SKM-1 (cell line): ENCODE data around the gene SCARF2.
"Not testable (repeated sequence)": the region's sequence is repeated elsewhere in the genome, so short reads cannot be mapped to it uniquely, and the experiment has no call there.

Source experiments
- DNase-seq: peaks from one replicate; lab custom pipeline; 2025; ENCODE audit not compliant: unreplicated experiment; lab: John Stamatoyannopoulos, UW

The SCARF2 gene

DNA sequence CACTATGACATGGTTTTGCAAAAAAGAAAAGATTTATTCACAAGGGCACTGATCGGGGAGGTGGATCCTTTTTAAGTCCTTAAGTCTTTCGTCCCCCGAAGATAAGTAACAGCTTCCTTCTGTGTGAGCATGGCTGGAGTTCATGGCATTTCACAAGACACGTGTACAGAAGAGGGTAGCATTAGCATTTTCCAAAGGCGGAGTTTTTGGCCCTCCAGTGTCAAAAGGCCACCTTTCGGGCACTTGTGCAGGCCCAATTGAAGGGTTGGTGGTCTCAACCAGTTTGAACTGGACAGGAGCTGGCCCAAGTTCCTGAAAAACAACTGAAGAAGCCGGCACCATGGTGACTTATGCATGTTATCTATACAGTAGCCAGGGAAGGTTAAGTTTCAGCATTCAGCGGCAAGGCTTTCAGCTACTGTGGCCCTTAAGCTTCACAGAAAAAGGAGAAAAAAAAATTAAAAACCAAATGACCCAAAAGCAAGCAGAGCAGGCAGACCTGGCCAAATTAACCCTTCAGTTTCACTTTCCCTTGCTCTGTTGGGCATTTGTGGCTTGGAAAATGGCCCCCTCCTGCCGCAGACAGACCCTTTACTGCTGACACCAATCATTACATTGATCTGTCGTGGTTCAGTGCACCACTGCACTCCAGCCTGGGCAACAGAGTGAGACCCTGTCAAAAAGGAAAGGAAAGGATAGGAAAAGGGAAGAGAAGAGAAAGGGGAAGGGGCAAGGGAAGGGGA is 25.0 kb downstream of the SCARF2 start:
- DNase-seq: no peak

DNA sequence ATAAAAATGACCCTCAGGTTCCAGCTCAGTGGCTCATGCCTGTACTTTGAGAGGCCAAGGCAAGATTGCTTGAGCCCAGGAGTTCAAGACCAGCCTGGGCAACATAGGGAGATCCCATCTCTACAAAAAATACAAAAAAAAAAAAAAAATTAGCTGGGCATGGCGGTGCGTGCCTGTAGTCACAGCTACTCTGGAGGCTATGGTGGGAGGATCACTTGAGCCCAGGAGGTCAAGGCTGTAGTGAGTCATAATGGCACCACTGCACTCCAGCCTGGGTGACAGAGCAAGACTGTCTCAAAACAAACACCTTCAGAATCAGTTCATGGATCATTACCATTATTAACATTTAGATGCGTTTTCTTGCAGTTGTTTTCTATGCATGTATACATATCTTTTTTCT is 28.2 kb downstream of the SCARF2 start:
- DNase-seq: not testable (repeated sequence)

DNA sequence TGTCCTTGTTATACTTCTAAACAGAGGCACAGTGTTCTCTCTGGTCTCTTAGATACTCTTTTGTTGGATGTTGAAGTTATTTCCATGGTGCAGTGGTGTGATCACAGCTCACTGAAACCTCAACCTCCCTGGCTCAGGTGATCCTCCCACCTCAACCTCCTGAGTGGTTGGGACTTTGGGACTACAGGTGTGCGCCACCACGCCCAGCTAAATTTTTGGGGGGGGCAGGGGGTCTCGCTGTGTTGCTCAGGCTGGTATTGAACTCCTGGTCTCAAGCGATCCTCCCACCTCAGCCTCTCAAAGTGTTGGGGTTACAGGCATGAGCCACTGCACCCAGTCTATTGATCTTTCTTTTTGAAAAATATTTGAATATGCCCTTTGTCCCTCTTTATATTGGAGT is 28.7 kb downstream of the SCARF2 start:
- DNase-seq: no peak

DNA sequence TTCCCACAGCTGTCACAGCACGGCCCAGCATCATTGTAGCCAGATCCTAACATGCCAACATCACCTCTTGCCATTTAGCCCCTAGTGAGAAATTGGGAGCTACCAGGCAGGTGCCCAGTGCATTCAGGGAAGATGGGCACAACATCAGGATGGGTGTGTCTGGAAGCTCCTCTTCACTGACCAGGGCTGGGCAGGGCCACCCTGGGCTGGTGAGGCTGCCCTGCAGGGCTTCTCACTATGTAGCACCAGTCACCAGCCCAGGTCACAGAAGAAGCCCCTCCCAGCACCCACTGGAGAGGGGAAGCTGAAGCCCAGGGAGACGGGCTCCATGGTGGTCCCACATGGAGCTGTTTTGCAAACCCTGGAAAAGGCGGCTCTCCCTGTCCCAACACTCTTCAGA is 29.8 kb downstream of the SCARF2 start:
- DNase-seq: no peak

DNA sequence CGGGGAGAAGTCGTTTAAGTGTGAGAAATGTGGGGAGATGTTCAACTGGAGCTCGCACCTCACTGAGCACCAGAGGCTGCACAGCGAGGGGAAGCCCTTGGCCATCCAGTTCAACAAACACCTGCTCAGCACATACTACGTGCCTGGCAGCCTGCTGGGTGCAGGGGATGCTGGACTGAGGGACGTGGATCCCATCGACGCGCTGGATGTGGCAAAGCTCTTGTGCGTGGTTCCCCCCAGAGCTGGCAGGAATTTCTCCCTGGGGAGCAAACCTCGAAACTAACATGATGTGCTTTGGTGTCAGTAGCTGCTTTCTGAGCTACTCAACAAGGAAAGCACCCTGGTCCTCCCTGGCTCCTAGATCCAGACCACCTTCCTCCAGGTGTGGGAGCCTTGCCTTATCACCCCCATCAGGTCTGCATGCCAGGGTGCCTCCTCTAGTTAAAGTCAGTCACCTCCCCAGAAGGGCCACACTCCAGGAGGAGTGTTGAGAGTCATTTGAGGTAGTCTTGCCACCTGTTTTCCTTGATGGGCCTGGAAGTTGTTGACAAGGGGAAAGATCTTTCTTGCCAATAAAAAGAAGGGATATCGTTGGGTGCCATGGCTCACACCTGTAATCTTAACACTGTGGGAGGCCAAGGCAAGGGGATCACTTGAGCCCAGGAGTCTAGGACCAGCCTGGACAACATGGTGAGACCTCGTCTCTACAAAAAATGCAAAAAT is 30.8 kb downstream of the SCARF2 start:
- no peak for DNase-seq

DNA sequence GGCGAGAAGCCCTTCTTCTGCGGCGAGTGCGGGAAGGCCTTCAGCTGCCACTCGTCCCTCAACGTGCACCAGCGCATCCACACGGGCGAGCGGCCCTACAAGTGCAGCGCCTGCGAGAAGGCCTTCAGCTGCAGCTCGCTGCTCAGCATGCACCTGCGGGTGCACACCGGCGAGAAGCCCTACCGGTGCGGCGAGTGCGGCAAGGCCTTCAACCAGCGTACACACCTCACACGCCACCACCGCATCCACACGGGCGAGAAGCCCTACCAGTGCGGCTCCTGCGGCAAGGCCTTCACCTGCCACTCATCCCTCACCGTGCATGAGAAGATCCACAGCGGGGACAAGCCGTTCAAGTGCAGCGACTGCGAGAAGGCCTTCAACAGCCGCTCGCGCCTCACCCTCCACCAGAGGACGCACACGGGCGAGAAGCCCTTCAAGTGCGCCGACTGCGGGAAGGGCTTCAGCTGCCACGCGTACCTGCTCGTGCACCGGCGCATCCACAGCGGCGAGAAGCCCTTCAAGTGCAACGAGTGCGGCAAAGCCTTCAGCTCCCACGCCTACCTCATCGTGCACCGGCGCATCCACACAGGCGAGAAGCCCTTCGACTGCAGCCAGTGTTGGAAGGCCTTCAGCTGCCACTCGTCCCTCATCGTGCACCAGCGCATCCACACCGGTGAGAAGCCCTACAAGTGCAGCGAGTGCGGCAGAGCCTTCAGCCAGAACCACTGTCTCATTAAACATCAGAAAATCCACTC is 31.5 kb downstream of the SCARF2 start:
- DNase-seq: no peak

DNA sequence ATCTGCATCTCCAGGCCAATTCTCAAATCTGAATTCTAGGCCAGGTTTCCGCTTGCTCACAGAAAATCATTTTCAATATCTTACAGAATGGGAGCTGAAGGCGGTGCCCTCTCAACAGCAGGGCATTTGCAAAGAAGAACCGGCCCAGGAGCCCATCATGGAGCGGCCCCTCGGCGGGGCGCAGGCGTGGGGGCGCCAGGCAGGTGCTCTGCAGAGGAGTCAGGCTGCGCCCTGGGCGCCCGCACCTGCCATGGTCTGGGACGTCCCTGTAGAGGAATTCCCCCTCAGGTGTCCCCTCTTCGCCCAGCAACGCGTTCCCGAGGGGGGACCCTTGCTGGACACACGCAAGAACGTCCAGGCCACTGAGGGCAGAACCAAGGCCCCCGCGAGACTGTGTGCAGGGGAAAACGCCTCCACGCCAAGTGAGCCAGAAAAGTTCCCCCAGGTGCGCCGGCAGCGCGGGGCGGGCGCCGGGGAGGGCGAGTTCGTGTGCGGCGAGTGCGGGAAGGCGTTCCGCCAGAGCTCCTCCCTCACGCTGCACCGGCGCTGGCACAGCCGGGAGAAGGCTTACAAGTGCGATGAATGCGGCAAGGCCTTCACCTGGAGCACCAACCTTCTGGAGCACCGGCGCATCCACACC is 32.2 kb downstream of the SCARF2 start:
- DNase-seq: no peak

DNA sequence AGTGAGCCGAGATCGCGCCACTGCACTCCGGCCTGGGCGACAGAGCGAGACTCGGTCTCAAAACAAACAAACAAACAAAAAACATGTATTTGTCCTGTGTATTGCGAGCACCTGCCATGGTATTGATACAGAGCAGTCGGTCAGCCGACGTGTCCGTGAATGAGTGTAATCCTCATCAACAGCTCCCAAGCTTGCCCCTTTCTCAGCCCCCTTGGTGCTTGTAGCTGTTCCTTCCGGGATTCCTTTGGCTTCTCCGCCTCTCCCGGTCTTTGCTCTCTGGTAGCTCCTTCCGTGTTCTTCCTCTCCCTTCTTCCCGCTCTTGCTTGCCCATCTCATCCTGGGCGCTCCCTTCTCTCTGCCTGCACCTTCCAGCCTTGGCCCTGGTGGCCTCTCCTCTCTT is 32.7 kb downstream of the SCARF2 start:
- DNase-seq: no peak

DNA sequence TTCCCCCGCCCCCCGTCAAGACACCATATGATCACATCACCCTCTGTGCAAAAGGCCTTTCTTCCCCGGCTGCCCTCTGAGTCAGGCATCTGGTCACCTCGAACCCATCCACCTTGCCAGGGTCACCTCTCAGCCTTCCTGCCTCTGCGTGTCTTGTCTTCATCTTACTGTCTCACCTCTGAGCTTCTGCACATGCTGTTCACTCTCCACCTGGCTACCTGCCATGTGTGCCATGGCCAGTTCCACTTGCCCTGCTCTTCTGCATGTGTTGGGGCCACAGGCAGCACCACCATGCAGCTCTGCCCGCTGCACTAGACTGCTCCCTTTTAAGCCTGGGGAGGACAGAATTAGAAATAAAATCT is 33.9 kb downstream of the SCARF2 start:
- DNase-seq: no peak

DNA sequence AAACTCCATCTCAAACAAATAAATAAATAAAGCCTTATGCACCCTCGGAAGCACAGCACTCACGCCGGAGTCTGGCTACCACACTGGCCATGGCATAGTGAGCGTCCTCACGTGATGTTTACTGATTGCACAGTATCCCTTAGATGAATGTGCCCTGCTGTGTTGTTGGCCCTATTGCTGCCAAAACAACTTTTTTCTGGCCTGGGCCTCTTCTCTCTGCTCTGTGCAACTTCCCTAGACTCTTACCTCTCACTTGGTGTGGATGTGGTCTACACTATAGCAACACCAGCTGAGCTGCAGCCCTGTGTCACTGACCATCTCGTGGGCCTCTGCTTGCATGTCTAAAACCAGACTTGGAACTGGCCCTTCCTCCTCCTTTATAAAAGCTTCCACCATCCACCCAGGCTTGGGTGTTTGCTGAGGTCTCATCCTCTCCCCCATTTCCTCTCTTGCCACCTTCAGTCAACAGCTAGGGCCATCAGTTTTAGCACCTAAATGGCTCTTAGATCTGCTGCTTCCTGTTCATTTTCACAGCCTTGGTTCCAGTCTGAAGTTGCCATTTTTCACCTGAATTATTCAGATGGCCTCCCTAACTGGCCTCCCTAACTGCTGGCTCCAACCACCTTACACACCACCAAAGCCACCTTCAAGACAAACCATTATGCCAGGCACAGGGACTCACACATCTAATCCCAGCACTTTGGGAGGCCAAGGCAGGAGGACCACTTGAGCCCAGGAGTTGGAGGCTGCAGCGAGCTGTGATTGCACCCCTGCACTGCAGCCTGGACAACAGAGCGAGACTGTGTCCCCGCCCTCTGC is 34.5 kb downstream of the SCARF2 start:
- DNase-seq: no peak

DNA sequence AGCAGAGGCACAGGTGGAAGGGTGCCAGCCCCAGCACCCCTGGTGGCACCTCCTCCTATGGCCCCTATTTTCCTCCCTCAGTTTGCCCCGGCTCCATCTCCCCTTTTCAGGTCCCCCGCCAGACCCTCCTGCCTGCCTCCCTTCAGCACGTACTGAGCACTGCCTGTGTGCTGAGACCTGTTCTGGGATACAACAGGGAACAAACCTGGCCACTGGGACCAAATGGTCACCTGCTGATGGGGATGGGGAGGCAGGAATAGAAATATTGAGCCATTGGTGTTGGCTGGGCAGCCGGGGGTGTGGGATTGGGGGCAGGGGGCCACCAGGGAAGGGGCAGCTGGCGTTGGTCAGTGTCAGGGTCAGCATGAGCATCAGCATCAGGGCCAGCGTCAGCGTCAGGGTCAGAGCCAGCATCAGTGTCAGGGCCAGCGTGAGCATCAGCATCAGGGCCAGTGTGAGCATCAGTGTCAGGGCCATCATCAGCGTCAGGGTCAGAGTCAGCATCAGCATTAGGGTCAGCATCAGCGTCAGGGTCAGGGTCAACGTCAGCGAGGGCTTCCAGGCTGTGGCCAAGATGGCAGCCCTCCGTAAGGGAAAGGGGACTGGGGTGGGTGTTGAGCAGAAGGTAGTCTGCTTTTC is 36.1 kb downstream of the SCARF2 start:
- no peak for DNase-seq

DNA sequence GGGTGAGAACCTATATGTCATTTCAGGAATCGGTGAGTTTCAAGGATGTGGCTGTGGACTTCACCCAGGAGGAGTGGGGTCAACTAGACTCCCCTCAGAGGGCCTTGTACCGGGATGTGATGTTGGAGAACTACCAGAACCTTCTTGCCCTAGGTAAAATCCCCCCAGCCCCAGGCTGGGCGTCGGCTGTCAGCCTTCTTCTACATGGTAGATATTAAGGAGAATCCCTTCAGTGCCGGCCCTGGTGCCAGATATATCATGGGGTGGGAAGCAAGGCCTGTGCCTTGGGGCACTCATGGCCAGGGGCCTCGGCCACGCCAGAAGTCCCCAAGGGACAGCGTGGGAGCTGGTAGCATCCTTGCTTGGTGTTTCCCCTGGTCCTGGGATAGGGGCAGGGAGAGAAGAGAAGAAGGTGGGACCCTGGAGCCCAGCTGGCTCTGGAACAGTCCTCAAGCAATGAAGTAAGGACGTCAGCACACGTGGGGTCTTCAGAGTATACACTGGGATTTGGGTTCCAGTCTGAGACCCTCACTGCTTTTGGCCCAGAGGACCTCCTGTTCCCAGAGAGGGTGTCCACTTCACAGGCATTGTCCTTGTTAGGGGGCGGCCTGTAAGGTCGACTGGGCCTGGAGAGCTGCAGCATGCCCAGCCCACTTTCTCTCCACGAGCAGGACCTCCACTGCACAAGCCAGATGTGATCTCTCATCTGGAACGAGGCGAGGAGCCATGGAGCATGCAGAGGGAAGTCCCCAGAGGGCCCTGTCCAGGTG is 36.8 kb downstream of the SCARF2 start:
- DNase-seq: no peak

DNA sequence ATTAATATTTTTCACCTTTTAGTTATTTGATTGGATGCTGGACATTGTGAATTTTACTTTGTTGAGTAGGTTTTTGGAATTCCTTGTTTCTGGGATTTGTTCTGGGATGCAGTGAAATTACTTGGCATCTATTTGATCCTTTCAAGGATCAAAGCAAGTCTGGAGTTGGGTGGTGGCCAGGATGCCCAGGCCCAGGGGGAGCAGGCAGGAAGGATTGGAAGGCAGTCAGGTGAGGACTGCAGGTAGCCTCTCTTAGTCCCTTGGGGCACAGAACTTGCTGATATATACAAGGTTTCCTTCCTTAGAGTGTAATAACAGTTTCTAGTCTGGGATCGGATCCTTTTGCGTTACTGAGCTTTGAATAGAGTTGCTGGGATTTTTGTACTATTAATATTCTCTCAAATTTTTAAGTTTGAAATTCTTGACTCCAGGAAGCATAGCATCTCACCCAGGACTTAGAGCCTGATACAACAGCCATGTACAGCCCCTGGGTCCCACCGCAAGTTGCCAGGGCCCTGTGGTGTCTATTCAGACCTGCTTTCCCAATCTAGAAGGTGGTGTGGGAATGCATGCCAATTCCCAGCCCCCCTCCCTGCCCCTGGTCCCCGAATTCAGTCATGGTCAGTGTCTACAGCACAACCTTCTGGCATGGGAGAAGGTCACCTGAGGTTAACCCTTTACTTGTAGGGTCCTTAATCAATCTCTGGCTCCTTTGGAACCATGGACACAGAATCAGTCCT is 37.6 kb downstream of the SCARF2 start:
- no peak for DNase-seq

DNA sequence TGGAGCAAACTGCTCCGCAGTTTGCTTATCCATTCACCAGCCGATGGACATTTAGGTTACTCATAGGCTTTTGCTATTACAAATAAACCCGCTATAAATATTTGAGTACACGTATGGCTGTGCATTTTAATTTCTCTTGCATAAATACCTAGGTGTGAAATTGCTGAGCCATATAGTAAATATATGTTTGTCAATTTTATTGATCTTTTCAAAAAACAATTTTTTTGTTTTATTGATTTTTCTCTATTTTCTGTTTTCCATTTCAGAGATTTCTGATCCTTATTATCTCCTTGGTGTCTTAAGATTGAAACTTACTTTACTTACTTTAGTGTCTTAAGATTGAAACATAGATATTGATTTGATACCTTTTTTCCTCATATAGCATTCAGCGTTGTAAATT is 39.2 kb downstream of the SCARF2 start:
- no peak for DNase-seq

DNA sequence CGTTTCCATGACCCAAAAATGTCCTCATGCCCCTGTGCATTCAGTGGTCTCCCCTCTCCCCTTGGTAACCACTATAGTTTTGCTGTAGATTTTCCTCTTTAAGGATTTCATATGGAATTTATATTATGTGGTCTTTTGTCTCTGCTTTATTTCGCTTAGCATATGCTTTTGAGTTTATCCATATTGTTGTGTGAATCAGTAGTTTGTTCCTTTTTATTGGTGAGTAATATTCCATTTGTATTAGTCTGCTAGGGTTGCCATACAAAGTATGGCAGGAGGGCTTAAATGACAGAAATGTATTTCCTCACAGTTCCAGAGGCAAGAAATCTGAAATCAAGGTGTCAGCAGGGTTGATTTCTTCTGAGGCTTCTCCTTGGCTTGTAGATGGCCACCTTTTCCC is 40.1 kb downstream of the SCARF2 start:
- no peak for DNase-seq

DNA sequence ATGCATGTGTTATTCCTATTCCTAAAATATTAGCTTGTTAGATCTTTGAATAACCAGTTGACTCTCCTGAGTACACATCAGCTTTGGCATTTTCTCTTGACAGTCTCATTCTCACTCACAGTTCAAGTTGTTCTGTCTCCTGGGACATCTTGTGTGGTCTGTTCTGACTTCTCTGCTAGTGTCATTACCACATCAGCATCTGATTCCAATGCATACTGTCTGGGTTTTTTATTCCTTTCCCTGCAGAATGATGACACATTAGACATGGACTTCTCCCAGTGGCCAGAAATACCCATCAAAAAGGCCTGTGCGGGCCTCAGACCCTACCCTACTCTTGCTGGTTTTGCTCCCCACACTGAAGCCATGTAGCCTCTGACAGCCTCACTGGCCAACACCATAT is 41.0 kb downstream of the SCARF2 start:
- no peak for DNase-seq

DNA sequence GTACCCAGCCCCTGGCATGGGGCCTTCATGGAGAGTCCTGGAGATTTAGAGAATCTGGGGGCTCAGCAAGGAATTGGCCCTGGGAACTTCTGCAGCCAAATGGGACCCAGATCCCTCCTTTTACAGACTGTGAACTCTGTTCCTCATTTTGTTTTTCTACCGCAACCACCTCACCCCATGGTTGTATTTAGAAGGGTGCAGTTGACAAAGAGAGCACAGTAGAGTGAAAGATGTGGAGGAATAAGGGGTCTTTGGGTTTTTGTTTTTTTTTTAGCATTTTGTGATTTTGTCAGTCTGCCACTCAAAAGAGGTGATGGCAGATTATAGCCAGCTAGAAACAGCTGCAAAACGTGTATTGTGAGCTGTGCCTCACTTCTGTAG is 41.7 kb downstream of the SCARF2 start:
- DNase-seq: no peak

DNA sequence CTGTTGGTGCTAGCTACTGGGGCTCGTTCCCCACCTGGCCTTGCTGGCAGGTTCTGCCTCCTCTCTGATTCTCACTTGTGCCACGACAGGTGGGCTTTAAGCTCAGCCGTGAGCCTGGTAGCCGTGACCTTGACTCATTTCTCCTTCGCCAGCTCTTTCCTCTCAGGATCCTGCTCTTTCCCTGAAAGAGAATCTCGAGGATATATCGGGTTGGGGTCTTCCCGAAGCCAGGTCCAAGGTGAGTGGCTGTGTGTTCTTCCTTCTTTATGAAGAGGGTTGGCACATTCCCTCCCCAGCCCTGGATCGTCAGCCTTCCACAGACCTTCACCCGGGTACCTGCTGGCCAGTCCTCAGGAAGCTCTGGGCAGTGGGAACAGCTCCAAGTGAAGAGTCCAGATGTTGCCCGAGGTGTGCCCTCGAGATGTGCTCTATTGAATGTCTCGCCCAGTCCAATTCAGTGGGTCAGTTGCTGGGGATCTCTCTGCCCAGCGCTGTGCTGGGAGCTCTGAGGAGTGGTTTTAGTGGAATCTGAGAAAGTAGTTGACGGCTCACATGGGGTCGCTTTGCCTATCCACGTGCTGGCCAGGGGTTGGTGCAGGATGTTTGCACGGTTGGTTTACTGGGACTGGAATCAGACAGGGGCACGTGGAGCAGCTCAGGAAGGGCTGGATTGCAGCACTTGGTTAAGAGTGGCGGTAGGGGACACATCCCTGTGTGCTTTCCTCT is 42.3 kb downstream of the SCARF2 start:
- no peak for DNase-seq
